Inferior parietal cortex (tissue), 1 donor: ENCODE results near the gene GUCY2C.
"Not testable (repeated sequence)": the region's sequence is repeated elsewhere in the genome, so short reads cannot be mapped to it uniquely, and the experiment has no call there.

Source experiments
- DNase-seq: peaks from one replicate; pipeline ENCODE4 v3.0.0-alpha.2; 2016; ENCODE audit errors: extremely low spot score

The GUCY2C gene

GRCh38 chr12:14682231-14682630 lies 14.2 kb downstream of the GUCY2C start:
- not testable (repeated sequence) for DNase-seq

DNA sequence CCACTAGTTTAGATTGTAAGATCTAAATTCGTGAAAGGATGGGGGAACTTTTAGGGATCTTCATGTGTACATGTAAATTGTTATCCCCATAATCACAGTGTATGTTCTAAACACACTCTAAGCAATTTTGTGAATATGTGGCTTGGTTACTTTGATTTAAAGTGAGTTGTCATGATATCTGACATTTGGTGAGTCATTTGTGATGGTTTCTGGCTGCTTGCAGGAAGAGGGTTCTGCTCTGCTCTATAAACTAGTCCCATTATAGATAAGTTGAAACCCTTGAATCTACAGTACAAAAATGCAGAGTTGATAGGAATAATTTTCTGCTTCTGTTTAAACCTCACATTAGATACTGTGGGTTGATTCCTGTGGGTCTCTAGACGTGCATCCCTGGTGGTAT lies 14.8 kb downstream of the GUCY2C start:
- no peak for DNase-seq

DNA sequence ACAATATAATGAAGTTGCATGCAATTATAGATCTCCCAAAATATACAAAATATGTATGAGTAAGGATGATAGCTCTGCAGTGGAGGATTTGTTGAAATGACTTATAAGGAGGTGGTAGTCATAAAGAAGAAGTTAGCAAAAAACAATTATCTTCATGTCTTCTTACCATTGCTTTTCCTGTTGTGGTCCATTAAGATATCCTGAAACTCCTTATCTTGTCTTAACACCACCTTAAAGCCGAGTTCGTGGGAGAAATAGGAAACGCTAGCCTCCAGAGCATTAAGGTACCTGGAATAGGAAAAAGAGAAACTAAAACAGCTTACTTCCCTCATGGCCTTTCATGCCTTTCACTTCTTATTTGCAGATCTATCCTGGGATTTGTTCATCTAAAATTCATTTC lies 15.2 kb downstream of the GUCY2C start:
- no peak for DNase-seq

DNA sequence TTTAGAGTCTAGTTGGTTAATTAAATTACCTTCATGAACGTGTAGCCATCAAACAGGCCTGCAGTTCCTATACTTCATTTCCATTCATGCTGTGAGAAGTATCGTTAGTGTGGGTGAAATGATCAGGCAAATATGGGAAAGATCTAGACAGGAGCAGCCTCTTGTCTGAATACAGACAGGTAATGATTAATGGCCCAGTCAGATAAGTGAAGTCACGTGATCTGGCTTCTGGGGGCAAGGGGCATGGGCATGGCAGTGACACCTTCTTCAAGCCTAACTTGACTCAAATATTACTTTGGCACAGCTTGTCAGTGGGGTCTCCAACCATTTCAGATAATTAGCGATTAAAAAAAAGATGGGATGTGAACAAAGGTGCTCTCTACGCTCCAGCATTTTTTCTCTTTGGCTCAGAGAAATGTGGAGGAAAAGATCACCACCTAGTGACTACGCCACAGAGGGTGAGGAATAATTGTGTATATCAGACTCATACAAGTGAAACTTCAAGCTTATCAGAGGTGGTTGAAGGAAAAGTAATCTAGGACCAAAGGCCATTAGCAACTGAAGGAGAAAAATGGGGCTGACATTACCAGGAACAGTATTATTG lies 17.8 kb downstream of the GUCY2C start:
- DNase-seq = no peak

DNA sequence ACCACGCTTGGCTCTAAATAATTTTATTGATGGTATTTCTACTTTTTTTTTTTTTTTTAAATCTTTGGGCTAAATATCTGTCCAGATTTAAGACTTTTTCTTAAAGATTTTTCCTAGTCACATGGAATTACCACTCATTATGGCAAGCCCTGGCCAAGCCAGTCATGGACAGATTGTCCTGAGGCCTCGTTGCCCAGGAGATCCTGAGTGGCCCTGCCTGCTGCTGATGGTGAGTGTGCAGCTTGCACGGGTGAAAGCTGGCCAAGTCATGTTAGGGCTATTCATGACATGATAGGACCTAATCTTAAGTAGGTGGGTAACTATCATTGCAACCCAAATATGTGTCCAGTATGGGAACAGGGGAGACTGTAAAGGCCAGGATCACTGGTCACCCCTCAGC lies 27.8 kb downstream of the GUCY2C start:
- no peak for DNase-seq

GRCh38 chr12:14665354-14666348 lies 30.7 kb downstream of the GUCY2C start:
- no peak for DNase-seq

- peak; percentile 67 for DNase-seq
Measured at GRCh38 chr12:14664434-14665023, 31.9 kb downstream of the GUCY2C start.

GRCh38 chr12:14663002-14663401 lies 33.4 kb downstream of the GUCY2C start:
- no peak for DNase-seq

DNA sequence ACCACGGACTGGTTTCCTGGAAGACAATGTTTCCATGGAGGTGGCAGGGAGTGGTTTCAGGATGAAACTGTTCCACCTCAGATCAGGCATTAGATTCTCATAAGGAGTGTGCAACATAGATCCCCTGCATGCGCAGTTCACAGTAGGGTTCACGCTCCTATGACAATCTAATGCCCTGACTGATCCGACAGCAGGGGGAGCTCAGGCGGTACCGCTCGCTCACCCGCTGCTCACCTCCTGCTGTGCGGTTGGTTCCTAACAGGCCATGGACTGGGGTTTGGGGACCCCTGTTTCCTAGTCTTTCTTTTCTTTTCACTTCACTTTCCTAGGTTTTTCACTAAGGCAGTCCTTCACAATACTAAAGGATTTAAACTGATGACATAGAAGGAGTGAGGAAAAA lies 39.6 kb downstream of the GUCY2C start:
- no peak for DNase-seq

- DNase-seq = no peak
Measured at GRCh38 chr12:14655284-14655683, 41.1 kb downstream of the GUCY2C start.

- no peak for DNase-seq
Measured at GRCh38 chr12:14654842-14655241, 41.6 kb downstream of the GUCY2C start.

GRCh38 chr12:14654416-14654815 lies 42.0 kb downstream of the GUCY2C start:
- no peak for DNase-seq

- DNase-seq = no peak
Measured at GRCh38 chr12:14652483-14652882, 43.9 kb downstream of the GUCY2C start.

- DNase-seq = no peak
Measured at GRCh38 chr12:14651371-14651770, 45.0 kb downstream of the GUCY2C start.

GRCh38 chr12:14650789-14651188 lies 45.6 kb downstream of the GUCY2C start:
- no peak for DNase-seq

- no peak for DNase-seq
Measured at GRCh38 chr12:14647028-14647750, 49.2 kb downstream of the GUCY2C start.

GRCh38 chr12:14643251-14643650 lies 53.1 kb downstream of the GUCY2C start:
- no peak for DNase-seq

GRCh38 chr12:14638066-14638465 lies 58.3 kb downstream of the GUCY2C start:
- DNase-seq = no peak

GRCh38 chr12:14635776-14636175 lies 60.6 kb downstream of the GUCY2C start:
- no peak for DNase-seq

DNA sequence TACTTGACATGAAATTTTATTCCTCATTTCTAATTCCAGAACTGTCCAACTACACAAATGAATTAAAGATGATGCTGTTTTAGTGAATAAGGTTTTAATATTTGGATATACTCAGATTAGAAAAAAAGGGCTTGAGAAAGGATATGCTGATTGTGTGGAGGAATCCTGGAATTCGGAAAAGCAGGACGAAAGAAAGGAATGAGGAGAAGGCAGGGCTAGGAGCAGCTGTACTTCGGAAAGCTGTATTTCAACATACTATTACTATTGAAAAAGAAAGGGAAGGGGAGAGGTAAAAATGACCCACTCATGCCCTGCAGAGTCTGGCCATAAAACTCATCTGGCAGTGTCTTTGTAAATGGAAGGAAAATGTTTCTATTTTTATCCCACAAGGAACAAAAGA lies 65.6 kb downstream of the GUCY2C start:
- no peak for DNase-seq

DNA sequence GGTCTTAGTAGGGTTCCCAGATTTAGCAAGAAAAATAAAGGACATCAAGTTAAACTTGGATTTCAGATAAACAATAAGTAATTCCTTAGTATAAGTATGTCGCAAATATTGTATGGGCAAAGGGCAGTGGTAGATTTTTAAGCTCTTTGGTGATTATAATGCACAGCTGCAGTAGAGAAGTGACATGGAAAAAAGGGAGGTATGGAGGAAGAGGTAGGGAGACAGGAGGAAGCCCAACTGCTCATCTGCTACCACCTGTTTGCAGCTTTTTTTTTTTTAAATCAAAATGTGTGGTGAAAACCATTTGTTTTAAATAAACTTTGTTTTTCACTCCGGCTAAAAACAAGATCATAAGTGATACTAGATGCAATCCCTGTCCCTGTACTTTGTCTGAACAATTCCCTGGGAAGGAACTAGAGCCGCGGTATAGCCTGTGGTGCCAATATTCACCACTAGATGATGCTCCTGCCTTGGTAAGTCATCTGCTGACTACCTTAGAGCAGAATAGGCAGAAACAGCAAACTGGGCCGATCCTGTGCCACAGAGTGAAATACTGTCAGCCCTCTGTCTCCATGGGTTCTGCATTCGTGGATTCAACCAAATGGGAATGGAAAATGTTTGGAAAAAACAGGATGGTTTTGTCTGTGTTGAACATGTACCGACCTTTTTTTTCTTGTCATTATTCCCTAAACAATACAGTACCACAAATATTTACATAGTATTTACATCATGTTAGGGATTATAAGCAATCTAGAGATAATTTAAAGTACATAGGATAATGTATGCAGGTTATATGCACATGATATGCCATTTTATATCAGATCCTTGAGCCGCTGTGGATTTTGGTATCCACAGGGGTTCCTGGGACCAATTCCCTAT lies 66.3 kb downstream of the GUCY2C start:
- peak; percentile 83 for DNase-seq
